Fibroblast of gingiva (primary cell): ENCODE data around the gene EXOC2.

ENCODE experiments used
- DNase-seq: peaks from one replicate; pipeline ENCODE4 v3.0.0-alpha.2; 2011; ENCODE audit warnings: low read depth

The EXOC2 gene

GRCh38 chr6:692858-693722 is at the start of gene EXOC2:
Gene EXOC2 (minus strand): TSS chr6:693139. CDS start chr6:637818, 55,321 bp downstream.
- DNase-seq: peak; percentile 83

- DNase-seq: no peak
Measured at GRCh38 chr6:741410-742339, 48.7 kb upstream of the EXOC2 start.

- DNase-seq: no peak
Measured at GRCh38 chr6:736657-737446, 43.9 kb upstream of the EXOC2 start.

- no peak for DNase-seq
Measured at GRCh38 chr6:733431-734219, 40.7 kb upstream of the EXOC2 start.

GRCh38 chr6:731924-732323 is 39.0 kb upstream of the EXOC2 start:
- DNase-seq: no peak

- DNase-seq: no peak
Measured at GRCh38 chr6:729606-730320, 36.8 kb upstream of the EXOC2 start.

- no peak for DNase-seq
Measured at GRCh38 chr6:727856-728255, 34.9 kb upstream of the EXOC2 start.

GRCh38 chr6:723540-723939 is 30.6 kb upstream of the EXOC2 start:
- no peak for DNase-seq

GRCh38 chr6:722608-723007 is 29.7 kb upstream of the EXOC2 start:
- DNase-seq: peak; percentile 94

GRCh38 chr6:722077-722524 is 29.2 kb upstream of the EXOC2 start:
- DNase-seq: peak; percentile 90

GRCh38 chr6:718345-718744 is 25.4 kb upstream of the EXOC2 start:
- no peak for DNase-seq

- DNase-seq: no peak
Measured at GRCh38 chr6:717135-717534, 24.2 kb upstream of the EXOC2 start.

- DNase-seq: peak; percentile 63
Measured at GRCh38 chr6:715709-716491, 23.0 kb upstream of the EXOC2 start.

- no peak for DNase-seq
Measured at GRCh38 chr6:714100-714499, 21.2 kb upstream of the EXOC2 start.

GRCh38 chr6:713351-713750 is 20.4 kb upstream of the EXOC2 start:
- peak; percentile 70 for DNase-seq

- peak; percentile 62 for DNase-seq
Measured at GRCh38 chr6:712805-713204, 19.9 kb upstream of the EXOC2 start.

- no peak for DNase-seq
Measured at GRCh38 chr6:711925-712324, 19.0 kb upstream of the EXOC2 start.

- DNase-seq: peak; percentile 77
Measured at GRCh38 chr6:710601-711571, 17.9 kb upstream of the EXOC2 start.
